ENCODE results near the gene ASB18.

Gene ASB18

GRCh38 chr2:236160366-236161081 lies 103.7 kb downstream of the ASB18 start:
- no peak for DNase-seq

DNA sequence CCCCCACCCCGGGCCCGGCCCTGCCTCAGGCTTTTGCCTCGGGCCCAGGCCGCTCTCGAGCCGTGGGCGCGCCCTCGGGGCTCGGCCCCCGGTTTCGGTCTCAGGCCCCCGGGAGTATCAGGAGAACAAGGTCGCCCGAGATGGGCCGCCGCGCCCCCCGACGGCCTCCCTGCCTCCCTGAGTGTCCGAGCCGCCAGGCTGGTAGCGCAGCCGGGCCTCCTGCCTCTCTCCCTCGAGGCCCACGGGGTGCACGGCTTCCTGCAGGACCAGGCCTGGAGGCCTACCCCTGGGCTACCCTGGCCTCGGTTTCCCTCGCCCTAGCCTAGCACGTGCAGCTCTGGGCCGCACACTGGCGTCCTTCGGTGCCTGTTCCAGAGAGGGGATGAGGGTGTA lies 104.4 kb downstream of the ASB18 start:
- DNase-seq, result no peak

- DNase-seq, result no peak
Observed at GRCh38 chr2:236158969-236159777, 105.0 kb downstream of the ASB18 start.

DNA sequence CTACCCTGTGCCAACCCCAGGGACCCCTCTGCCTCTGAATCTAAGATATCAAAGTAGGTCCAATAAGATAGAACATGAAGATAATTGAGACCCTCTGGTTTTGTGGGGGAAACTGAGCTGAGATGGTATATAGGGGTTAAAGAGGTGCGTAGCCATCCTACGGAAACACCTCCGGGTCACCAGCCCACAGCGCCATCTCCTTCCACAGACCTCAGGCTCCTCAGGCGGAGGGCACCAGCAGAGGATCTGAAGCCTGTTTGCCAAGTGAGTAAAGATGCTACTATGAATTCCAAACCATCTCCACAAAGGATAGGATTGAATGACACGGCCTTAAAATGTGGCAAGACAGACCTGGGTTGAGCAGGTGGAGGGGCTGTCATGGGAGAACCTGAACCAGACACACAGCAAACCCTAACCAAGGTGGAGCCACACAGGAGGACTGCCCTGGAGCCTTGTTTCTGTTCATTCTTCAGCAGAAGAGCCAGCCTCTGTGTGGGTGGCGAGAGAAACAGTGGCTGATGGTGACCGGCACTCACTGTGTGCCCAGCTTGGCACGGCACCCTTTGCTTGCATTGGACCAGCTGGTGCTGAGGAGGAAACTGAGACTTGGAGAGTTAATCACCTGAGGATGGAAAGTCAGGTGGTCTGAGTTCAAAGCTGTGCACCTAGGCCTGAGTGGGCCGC lies 106.2 kb downstream of the ASB18 start:
- no peak for DNase-seq

GRCh38 chr2:236157366-236157765 lies 106.8 kb downstream of the ASB18 start:
- no peak for DNase-seq

GRCh38 chr2:236156860-236157194 lies 107.4 kb downstream of the ASB18 start:
- DNase-seq, result no peak

- DNase-seq, result no peak
Observed at GRCh38 chr2:236156095-236156859, 107.9 kb downstream of the ASB18 start.

DNA sequence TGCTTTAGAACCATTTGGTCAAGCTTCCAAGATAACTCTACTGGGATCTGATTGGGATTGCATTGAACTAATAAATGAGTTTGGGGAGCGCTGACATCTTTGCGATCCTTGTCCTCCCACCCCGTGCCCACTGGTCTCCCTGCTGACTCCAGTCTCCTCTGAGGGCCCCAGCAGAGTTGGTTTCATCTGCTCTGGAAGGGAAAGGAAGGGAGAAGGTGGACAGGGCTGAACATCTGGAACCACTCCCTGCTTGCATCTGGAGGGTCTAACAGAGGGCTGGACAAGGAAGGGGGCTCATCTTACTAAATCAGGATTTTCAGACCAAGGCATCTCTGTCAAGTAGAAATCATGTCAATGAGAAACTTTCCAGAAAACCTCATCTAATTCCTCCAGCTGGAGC lies 108.8 kb downstream of the ASB18 start:
- no peak for DNase-seq

DNA sequence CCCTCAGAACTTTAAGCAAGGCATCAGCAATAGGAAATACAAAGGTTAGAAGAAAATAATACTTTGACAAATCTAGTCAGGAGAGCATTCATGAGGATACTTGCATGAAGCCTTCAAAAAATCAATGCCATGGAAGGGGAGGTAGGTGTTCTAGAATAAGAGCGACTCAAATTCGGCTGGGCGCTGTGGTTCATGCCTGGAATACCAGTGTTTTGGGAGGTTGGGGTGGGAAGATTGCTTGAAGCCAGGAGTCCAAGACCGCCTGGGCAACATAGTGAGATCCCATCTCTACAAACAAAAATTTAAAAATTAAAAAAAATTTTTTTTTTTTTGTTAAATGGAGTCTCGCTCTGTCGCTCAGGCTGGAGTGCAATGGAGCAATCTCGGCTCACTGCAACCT lies 117.8 kb downstream of the ASB18 start:
- no peak for DNase-seq

DNA sequence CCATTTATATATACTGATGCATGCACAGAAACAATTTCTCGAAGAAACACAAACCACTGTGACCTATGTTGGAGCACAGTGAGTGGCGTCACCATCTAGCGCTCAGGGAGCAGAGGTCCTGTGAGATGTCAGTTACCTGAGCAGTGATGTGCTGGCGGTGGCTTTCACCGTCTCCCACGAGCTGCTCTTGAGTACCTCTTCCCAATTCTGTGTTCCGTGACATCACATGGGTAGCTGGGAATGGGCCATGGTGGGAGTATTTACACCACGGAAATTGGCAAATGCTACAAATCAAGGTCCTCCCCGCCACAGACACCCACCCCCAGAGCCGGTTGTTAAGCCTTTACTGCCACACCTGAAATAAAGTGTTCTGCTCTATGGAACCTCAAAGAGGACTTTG lies 120.4 kb downstream of the ASB18 start:
- DNase-seq, result no peak

All from CD4-positive, alpha-beta T cell treated with Interleukin-4 for 1 hour (primary cell).